CD4-positive, alpha-beta memory T cell (primary cell): ENCODE results near the gene CD86. TPM values are rescaled to one million over a fixed set of nuclear protein-coding genes. Genes with fewer than 3 reads are reported as not detected.

Experiments used
- CTCF ChIA-PET: fragments of 350-600 bp; sonication (Branson Sonifier 250); formaldehyde crosslinking; loops from one replicate; lab custom pipeline; 2021; ENCODE audit warnings: inconsistent platforms; ENCODE audit not compliant: partially characterized antibody; lab: Charles Lee
- POLR2A ChIA-PET: fragments of 350-600 bp; sonication (Branson Sonifier 250); formaldehyde crosslinking; loops from one replicate; lab custom pipeline; 2021; ENCODE audit not compliant: partially characterized antibody; lab: Charles Lee
- DNase-seq, 5 donors: peaks; one replicate each; pipeline versions ENCODE4 v3.0.0 to v3.0.0-alpha.2; 2020 to 2022; ENCODE audit warnings: mixed read lengths in 1 of 5
- H3K27ac ChIP-seq: one replicate; pipeline ENCODE4 v1.7.0; 2013; ENCODE audit warnings: low read depth, low read length
- H3K27me3 ChIP-seq: 2 replicates; pipeline ENCODE4 v1.7.0; 2013; ENCODE audit warnings: mild to moderate bottlenecking, low read length, moderate library complexity; ENCODE audit not compliant: insufficient read depth
- H3K36me3 ChIP-seq: 2 replicates; pipeline ENCODE4 v1.7.0; 2013; ENCODE audit warnings: mild to moderate bottlenecking, low read length, moderate library complexity; ENCODE audit not compliant: insufficient read depth
- H3K4me1 ChIP-seq: 2 replicates; pipeline ENCODE4 v1.7.0; 2013; ENCODE audit warnings: mild to moderate bottlenecking, low read length, moderate library complexity; ENCODE audit not compliant: insufficient read depth
- H3K4me3 ChIP-seq, 2 donors: one replicate each; pipeline ENCODE4 v1.7.0; 2013; ENCODE audit warnings: low read length in 2 of 2, mild to moderate bottlenecking in 1 of 2
- H3K9me3 ChIP-seq, 2 donors: one replicate each; pipeline ENCODE4 v1.7.0; 2013; ENCODE audit warnings: low read length in 2 of 2, control low read depth in 1 of 2; ENCODE audit not compliant: control insufficient read depth in 1 of 2
- H3K27ac Mint-ChIP-seq, 7 donors: one replicate each; pipeline ENCODE4 v1.8.0; 2020 to 2021; ENCODE audit warnings: mixed read lengths in 7 of 7, mild to moderate bottlenecking in 6 of 7, inconsistent platforms in 3 of 7, moderate library complexity in 3 of 7
- H3K27me3 Mint-ChIP-seq, 2 donors: one replicate each; pipeline ENCODE4 v1.8.0; 2020 to 2021; ENCODE audit warnings: mixed read lengths in 2 of 2
- H3K36me3 Mint-ChIP-seq, 2 donors: one replicate each; pipeline ENCODE4 v1.8.0; 2020 to 2021; ENCODE audit warnings: mixed read lengths in 2 of 2, inconsistent platforms in 1 of 2, mild to moderate bottlenecking in 1 of 2
- H3K4me1 Mint-ChIP-seq, 4 donors: one replicate each; pipeline ENCODE4 v1.8.0; 2020 to 2021; ENCODE audit warnings: mixed read lengths in 4 of 4, mild to moderate bottlenecking in 1 of 4
- H3K4me3 Mint-ChIP-seq, 8 donors: one replicate each; pipeline ENCODE4 v1.8.0; 2020 to 2021; ENCODE audit warnings: mixed read lengths in 8 of 8, mild to moderate bottlenecking in 7 of 8, moderate library complexity in 6 of 8, inconsistent platforms in 3 of 8
- H3K9me3 Mint-ChIP-seq, 8 donors: one replicate each; pipeline ENCODE4 v1.8.0; 2020 to 2021; ENCODE audit warnings: mixed read lengths in 8 of 8, mild to moderate bottlenecking in 5 of 8, inconsistent platforms in 3 of 8, moderate library complexity in 1 of 8
- intact Hi-C: fragments of 100-400 bp; cut with micrococcal nuclease; formaldehyde crosslinking; loops from one replicate; pipeline ENCODE4 v1.15.1; 2023
- polyA plus RNA-seq, 2 donors: library from polyadenylated mRNA; unstranded; fragments of 300-500 nt; fragmentation: Illumina TruSeq; gene quantifications; one replicate each; pipeline ENCODE4 v1.2.3, GENCODE V29; 2021
- total RNA-seq, 2 experiments: library from RNA; stranded (reverse); gene quantifications; one replicate each; pipeline ENCODE4 v1.2.3, GENCODE V29; 2021

CD86 gene
- total and polyA plus RNA-seq, 4 experiments from 2014 or later, result 0.31 to 1.8 (median 0.90) TPM

DNA sequence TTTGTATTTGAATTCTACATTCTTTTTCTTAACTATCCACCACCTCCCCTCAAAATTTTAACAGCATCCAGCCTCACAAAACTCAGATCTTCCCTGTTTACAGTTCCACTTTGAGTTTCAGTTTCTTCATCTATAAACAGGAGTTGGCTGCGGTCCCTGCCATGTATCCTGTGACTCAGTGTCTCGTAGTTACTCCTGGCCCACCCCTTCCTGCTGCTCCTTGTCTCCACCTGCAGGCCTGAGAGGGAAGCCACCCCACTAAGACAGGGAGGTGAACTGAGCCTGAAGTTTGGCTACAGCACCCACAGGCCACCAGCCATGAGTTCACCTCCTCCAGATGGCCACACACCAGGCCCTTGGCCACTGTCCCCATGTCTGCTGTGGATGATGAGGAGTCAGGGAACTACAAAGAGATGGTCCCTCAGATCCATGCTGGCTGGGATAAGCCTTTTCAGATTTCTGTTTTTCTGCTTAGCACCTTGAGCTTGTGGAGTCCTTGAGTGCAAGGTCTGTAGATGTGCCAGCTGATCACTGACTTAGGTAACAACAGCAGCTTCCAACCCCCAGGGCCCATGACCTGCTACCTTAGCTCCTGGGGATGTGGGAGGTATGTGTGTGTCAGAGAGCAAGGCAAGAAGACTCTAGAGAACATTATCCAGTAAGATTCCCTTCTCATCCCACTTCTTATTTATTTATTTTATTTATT lies 37.5 kb downstream of the CD86 start:
- Mint-ChIP-seq H3K4me1 (peaks cover 4 to 6% (median 5%) of the 10 kb centered on the region in 4 donors), H3K27me3 (no peaks in the 10 kb centered on the region), H3K9me3 (no peaks in the 10 kb centered on the region), H3K36me3 (no peaks in the 10 kb centered on the region), H3K27ac (peak overlapping the region in 3 of 7 donors; percentile 30 to 77 (median 36)), H3K4me3 (peak overlapping the region in 3 of 8 donors; percentile 11 to 66 (median 34))
- Histone ChIP-seq H3K9me3 (no peaks in the 10 kb centered on the region), H3K36me3 (no peaks in the 10 kb centered on the region), H3K27me3 (peaks cover 8% of the 10 kb centered on the region), H3K4me3 (no peak overlapping the region), H3K4me1 (no peaks in the 10 kb centered on the region), H3K27ac (no peak overlapping the region)
- intact Hi-C loops, result loop anchor here (1.0 kb wide), 1 partner anchor 546 kb away; no protein-coding TSS in a partner anchor
- DNase-seq, result peak in 4 of 5 donors; percentile 6 to 47 (median 12)
- POLR2A ChIA-PET, result no interaction called here
- CTCF ChIA-PET, result interaction anchor here (0.8 to 1.7 kb wide), 3 partner anchors 11 to 546 kb away, joined by 3 to 5 read pairs (median 4); partner anchors contain the start of genes FAM162A and MIX23

DNA sequence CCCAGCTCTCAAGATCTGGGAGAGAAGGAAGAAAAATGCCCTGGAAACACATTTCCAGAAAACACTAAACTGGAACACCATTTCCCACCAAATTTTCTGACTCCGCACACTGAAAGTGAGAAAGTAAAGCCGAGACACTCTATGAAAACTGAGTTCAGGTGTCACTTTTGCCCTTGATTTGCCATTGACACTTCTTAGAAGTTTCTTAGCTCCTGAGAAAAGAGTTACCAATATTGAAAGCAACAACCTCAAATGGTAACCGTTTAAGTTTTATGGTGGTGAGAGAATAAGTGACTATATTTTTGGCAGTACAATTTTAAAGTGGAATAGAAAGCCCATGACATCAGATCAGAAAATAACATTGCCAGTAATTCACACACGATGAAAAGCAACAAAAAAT lies 39.0 kb downstream of the CD86 start:
- H3K4me3 ChIP-seq, result no peak overlapping the region
- DNase-seq, result no peak
- H3K36me3 ChIP-seq, result no peaks in the 10 kb centered on the region
- H3K27ac Mint-ChIP-seq, result no peak overlapping the region
- no peaks in the 10 kb centered on the region for H3K4me1 ChIP-seq
- no peaks in the 10 kb centered on the region for H3K9me3 ChIP-seq
- CTCF ChIA-PET, result interaction anchor here (0.5 to 1.4 kb wide), 4 partner anchors 9 to 1166 kb away, joined by 3 to 5 read pairs (median 4); no protein-coding TSS in a partner anchor
- H3K9me3 Mint-ChIP-seq, result no peaks in the 10 kb centered on the region
- no peak overlapping the region for H3K4me3 Mint-ChIP-seq
- H3K27ac ChIP-seq, result no peak overlapping the region
- POLR2A ChIA-PET, result interaction anchor here (1.0 kb wide), 1 partner anchor 28 kb away, joined by 4 read pairs; no protein-coding TSS in a partner anchor
- no peaks in the 10 kb centered on the region for H3K36me3 Mint-ChIP-seq
- no peaks in the 10 kb centered on the region for H3K27me3 Mint-ChIP-seq
- intact Hi-C loops, result no loop called here
- H3K4me1 Mint-ChIP-seq, result peaks cover 4 to 6% (median 5%) of the 10 kb centered on the region in 4 donors
- H3K27me3 ChIP-seq, result peaks cover 8% of the 10 kb centered on the region

DNA sequence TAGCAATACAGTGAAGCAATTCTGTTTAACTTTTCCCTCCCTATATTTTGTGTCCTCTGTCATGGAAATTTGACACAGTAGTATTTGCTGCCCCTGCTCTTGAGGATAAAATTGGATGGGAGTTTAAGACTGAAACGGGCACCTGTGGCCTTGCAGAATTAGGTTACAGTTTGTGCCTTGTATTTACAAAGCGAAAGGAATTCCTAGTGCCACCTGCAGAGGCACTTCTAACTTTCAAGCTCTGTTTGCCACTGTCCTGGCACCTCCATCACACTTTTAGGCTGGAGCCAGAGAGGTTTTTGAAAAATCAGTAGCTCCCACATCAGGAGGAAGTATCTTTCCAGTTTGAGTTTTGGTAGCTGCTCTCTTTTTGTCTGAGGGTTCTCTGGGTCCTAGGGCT lies 39.5 kb downstream of the CD86 start:
- peaks cover 8% of the 10 kb centered on the region for H3K27me3 ChIP-seq
- H3K36me3 ChIP-seq, result no peaks in the 10 kb centered on the region
- H3K9me3 ChIP-seq, result no peaks in the 10 kb centered on the region
- Mint-ChIP-seq H3K27me3 (no peaks in the 10 kb centered on the region), H3K4me3 (no peak overlapping the region), H3K36me3 (no peaks in the 10 kb centered on the region), H3K9me3 (no peaks in the 10 kb centered on the region), H3K27ac (no peak overlapping the region), H3K4me1 (peaks cover 4 to 6% (median 5%) of the 10 kb centered on the region in 4 donors)
- CTCF ChIA-PET, result interaction anchor here (1.1 to 1.4 kb wide), 2 partner anchors 205 to 548 kb away, joined by 3 to 5 read pairs; no protein-coding TSS in a partner anchor
- H3K27ac ChIP-seq, result no peak overlapping the region
- H3K4me1 ChIP-seq, result no peaks in the 10 kb centered on the region
- intact Hi-C loops, result no loop called here
- POLR2A ChIA-PET, result interaction anchor here (1.0 kb wide), 1 partner anchor 28 kb away, joined by 4 read pairs; no protein-coding TSS in a partner anchor
- H3K4me3 ChIP-seq, result no peak overlapping the region
- DNase-seq, result no peak

DNA sequence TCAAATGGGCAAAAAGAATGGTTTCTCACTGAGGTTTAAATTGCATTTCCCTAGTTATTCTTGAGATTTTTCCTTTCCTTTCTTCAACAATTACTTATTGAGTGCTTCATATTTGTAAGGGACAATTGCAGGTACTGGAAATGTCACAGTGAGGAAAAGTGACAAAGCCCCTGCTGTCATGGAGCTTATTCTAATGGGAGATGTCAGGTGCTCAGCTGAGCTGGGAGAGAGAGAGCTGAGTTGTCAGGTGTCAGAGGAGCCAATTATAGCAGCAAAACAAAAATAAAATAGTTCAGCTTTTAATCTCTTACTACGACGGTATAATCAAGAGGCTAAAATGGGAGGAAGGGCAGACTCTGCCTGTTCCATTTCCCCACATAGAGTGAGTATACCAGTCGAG lies 42.0 kb downstream of the CD86 start:
- intact Hi-C loops, result no loop called here
- no peaks in the 10 kb centered on the region for H3K36me3 ChIP-seq

DNA sequence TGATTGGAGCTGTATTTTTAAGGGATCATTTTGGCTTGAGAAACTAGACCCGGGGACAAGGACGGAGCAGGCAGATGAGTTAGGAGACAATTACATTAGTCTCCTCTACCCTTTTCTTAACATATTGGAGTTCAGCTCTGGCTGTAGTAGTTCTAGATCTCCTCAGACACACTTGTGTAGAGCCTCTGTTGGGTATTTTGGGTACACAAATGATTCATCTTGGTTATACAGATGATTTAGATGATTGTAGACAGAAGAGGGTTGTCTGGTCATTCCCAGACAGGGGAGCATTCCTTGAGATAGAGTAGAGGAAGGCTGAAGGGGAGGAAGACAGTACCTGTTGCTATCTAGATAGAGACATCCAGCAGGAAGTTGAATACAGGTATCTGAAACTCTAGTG lies 43.4 kb downstream of the CD86 start:
- Histone ChIP-seq H3K4me1 (peaks cover 7% of the 10 kb centered on the region), H3K27ac (no peak overlapping the region), H3K4me3 (no peak overlapping the region), H3K27me3 (peaks cover 8% of the 10 kb centered on the region), H3K36me3 (no peaks in the 10 kb centered on the region), H3K9me3 (no peaks in the 10 kb centered on the region)
- no peaks in the 10 kb centered on the region for H3K9me3 Mint-ChIP-seq
- H3K36me3 Mint-ChIP-seq, result no peaks in the 10 kb centered on the region
- H3K27me3 Mint-ChIP-seq, result no peaks in the 10 kb centered on the region
- ChIA-PET POLR2A (no interaction called here), CTCF (interaction anchor here (1.8 kb wide), 1 partner anchor 160 kb away, joined by 5 read pairs; no protein-coding TSS in a partner anchor)
- peaks cover 8 to 18% (median 10%) of the 10 kb centered on the region in 4 donors for H3K4me1 Mint-ChIP-seq
- no peak for DNase-seq
- H3K4me3 Mint-ChIP-seq, result no peak overlapping the region
- H3K27ac Mint-ChIP-seq, result no peak overlapping the region
- intact Hi-C loops, result no loop called here

More for the DNA sequence above, 42.0 kb downstream of the CD86 start:
- Histone ChIP-seq H3K27me3 (peaks cover 8% of the 10 kb centered on the region), H3K4me1 (peaks cover 7% of the 10 kb centered on the region), H3K4me3 (no peak overlapping the region), H3K27ac (no peak overlapping the region), H3K9me3 (no peaks in the 10 kb centered on the region)
- Mint-ChIP-seq H3K27me3 (no peaks in the 10 kb centered on the region), H3K4me1 (peaks cover 12 to 16% (median 14%) of the 10 kb centered on the region in 4 donors), H3K9me3 (no peaks in the 10 kb centered on the region), H3K36me3 (no peaks in the 10 kb centered on the region), H3K4me3 (no peak overlapping the region), H3K27ac (no peak overlapping the region)
- ChIA-PET CTCF (interaction anchor here (0.9 to 1.8 kb wide), 2 partner anchors 162 to 206 kb away, joined by 3 to 5 read pairs; no protein-coding TSS in a partner anchor), POLR2A (no interaction called here)
- no peak for DNase-seq

DNA sequence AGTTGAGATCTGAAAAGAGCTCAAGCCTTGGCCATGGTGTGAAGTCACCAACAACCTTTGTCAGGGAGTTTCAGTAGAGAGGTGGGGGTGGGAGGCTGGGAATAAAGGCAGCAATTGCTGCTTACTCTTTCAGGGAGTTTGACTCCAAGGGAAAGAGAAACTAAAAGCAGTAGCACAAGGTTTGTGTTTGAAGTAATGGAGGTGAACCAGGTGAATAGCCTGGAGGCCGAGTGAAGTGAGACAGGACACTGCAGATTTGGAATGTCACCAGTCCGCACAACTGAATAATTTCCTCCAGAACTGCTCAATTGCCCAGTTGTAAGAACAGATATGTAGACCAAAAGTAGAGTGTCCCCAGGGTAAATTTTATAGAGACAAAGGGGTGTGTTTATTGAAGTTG lies 44.1 kb downstream of the CD86 start:
- H3K4me3 ChIP-seq, result no peak overlapping the region
- H3K27me3 ChIP-seq, result peaks cover 8% of the 10 kb centered on the region
- no peak overlapping the region for H3K27ac ChIP-seq
- CTCF ChIA-PET, result interaction anchor here (1.6 to 5.0 kb wide), 2 partner anchors 201 to 208 kb away, joined by 3 to 37 read pairs; no protein-coding TSS in a partner anchor
- no peak for DNase-seq
- H3K9me3 ChIP-seq, result no peaks in the 10 kb centered on the region
- no peaks in the 10 kb centered on the region for H3K27me3 Mint-ChIP-seq
- POLR2A ChIA-PET, result no interaction called here
- no peaks in the 10 kb centered on the region for H3K36me3 ChIP-seq
- intact Hi-C loops, result no loop called here
- peaks cover 8 to 18% (median 9%) of the 10 kb centered on the region in 4 donors for H3K4me1 Mint-ChIP-seq
- no peaks in the 10 kb centered on the region for H3K36me3 Mint-ChIP-seq
- H3K4me3 Mint-ChIP-seq, result no peak overlapping the region
- peaks cover 7% of the 10 kb centered on the region for H3K4me1 ChIP-seq
- H3K9me3 Mint-ChIP-seq, result no peaks in the 10 kb centered on the region
- no peak overlapping the region for H3K27ac Mint-ChIP-seq

DNA sequence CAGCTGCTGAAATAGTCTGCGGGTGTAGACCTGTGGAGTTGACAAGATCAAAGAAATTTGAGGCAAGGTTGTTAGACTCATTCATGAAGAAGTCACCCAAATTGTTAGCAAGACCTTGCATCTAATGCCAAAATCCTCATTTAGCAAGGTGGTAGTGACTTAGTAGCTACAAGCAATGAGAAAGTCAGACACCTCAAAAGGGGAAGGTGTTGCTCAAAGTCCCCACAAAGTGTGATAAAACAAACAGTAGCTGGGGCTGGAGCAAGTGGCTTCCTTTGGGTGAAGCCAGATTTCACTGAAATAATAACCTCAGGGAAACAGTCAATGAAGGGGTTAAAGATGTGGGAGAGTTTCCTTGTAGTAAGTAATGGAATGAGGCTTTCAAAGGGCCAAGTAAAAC lies 44.9 kb downstream of the CD86 start:
- ChIA-PET POLR2A (no interaction called here), CTCF (interaction anchor here (1.6 to 5.0 kb wide), 2 partner anchors 200 to 207 kb away, joined by 3 to 37 read pairs; no protein-coding TSS in a partner anchor)
- DNase-seq, result no peak
- Mint-ChIP-seq H3K36me3 (no peaks in the 10 kb centered on the region), H3K27me3 (no peaks in the 10 kb centered on the region), H3K4me1 (peaks cover 8 to 18% (median 9%) of the 10 kb centered on the region in 4 donors), H3K9me3 (no peaks in the 10 kb centered on the region), H3K27ac (no peak overlapping the region), H3K4me3 (no peak overlapping the region)
- H3K9me3 ChIP-seq, result no peaks in the 10 kb centered on the region
- peaks cover 7% of the 10 kb centered on the region for H3K4me1 ChIP-seq
- H3K27ac ChIP-seq, result no peak overlapping the region
- intact Hi-C loops, result loop anchor here (5.0 kb wide), 1 partner anchor 577 kb away; no protein-coding TSS in a partner anchor
- no peaks in the 10 kb centered on the region for H3K36me3 ChIP-seq
- peaks cover 8% of the 10 kb centered on the region for H3K27me3 ChIP-seq
- no peak overlapping the region for H3K4me3 ChIP-seq
